ENCODE data around the gene MYO16. TPM values are rescaled to one million over a fixed set of nuclear protein-coding genes. Genes with fewer than 3 reads are reported as not detected.

MYO16 gene
- total RNA-seq, 4 donors from 2014 or later = 0.53 TPM; not detected in 3

DNA sequence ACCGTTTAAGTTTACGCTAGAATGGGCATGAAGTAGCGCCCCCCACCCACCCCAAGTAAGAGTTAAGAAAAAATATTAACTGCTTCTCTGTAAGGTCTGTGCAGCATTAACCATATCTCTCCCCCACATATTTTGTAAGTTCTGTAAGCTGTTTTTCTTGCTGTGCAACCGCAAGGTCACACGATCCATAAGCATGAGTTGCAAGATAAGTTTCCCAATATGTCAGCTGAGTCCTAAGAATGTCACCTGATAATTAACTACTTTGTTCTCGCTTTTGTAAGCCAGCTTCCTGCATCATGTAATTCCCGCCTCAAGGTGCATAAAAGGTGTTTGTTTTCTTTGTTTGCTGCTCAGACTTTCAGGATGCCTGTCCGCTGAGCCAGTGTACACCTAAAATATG lies 187.0 kb downstream of the MYO16 start:
- H3K27ac ChIP-seq = no peak overlapping the region
- H3K9me3 ChIP-seq = no peaks in the 10 kb centered on the region
- H3K4me3 ChIP-seq = no peak overlapping the region
- H3K36me3 ChIP-seq = no peaks in the 10 kb centered on the region
- no peak for DNase-seq
- no peaks in the 10 kb centered on the region for H3K4me1 ChIP-seq
- TF ChIP-seq, protein P1, sequence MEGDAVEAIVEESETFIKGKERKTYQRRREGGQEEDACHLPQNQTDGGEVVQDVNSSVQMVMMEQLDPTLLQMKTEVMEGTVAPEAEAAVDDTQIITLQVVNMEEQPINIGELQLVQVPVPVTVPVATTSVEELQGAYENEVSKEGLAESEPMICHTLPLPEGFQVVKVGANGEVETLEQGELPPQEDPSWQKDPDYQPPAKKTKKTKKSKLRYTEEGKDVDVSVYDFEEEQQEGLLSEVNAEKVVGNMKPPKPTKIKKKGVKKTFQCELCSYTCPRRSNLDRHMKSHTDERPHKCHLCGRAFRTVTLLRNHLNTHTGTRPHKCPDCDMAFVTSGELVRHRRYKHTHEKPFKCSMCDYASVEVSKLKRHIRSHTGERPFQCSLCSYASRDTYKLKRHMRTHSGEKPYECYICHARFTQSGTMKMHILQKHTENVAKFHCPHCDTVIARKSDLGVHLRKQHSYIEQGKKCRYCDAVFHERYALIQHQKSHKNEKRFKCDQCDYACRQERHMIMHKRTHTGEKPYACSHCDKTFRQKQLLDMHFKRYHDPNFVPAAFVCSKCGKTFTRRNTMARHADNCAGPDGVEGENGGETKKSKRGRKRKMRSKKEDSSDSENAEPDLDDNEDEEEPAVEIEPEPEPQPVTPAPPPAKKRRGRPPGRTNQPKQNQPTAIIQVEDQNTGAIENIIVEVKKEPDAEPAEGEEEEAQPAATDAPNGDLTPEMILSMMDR (IDR thresholded peaks at IDR 0.05) = no peak
- no peak for TF ChIP-seq POLR2A (IDR thresholded peaks at IDR 0.05)
- H3K27me3 ChIP-seq = no peaks in the 10 kb centered on the region

DNA sequence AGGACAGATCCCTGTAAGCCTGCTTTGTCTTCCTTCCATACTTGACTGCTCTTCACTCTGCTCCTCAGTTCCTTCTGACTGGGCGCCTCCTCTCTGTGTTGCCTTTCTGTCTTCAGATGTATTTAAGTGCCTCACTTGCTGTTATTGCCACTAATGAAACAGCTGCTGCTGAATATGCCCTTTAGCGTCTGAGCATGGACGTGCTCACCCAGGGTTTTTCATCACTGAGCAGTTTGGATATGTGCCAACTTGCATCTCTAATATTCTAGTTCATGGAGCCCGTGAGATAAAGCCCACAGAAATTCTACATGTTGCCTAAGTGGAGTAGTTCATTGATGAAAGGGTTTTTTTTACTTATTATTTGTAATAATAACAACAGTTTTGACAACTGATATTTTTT lies 198.2 kb downstream of the MYO16 start:
- H3K27ac ChIP-seq = no peak overlapping the region

DNA sequence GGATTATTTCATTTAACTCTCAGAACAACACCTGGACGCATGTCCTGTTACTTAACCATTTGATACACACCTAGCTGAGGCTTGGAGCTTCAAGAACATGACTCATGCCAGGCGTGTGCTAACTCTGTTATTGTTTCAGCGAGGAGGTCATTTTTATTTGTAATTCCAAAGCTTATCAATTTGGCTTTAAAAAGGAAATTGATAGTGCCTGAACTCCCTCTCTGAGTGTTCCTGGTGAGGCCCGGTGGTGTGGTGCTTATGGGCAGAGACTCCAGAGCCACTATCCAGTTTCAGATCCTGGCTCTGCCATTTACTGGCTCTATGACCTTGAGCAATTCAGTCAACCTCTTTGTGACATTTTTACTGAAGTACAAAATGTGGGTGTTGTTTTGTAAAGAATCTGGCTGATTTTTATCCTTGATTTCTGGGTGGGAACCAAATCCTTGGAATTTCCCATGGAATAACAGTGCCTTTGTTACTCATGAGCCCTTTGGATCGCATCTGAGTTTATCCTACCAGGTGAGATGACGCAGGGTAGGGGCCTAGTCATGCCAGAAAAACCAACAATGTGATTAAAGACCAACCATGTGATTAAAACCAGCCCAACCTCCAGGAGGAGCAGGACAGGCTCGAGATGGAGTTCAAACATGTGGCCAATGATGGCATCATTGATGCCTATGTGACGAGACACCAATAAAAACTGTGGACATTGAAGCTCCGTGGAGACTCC lies 198.8 kb downstream of the MYO16 start:
- Histone ChIP-seq H3K4me3 (no peak overlapping the region), H3K36me3 (no peaks in the 10 kb centered on the region), H3K27ac (no peak overlapping the region), H3K27me3 (no peaks in the 10 kb centered on the region), H3K4me1 (no peaks in the 10 kb centered on the region), H3K9me3 (no peaks in the 10 kb centered on the region)
- no peak for DNase-seq
- TF ChIP-seq POLR2A (IDR thresholded peaks at IDR 0.05) = no peak
- TF ChIP-seq, protein P1 (IDR thresholded peaks at IDR 0.05) = no peak

More for the DNA sequence above, 198.2 kb downstream of the MYO16 start:
- DNase-seq = no peak
- H3K4me1 ChIP-seq = no peaks in the 10 kb centered on the region
- H3K27me3 ChIP-seq = no peaks in the 10 kb centered on the region
- no peaks in the 10 kb centered on the region for H3K9me3 ChIP-seq
- H3K4me3 ChIP-seq = no peak overlapping the region
- no peak for TF ChIP-seq POLR2A (IDR thresholded peaks at IDR 0.05)
- TF ChIP-seq, protein P1 (IDR thresholded peaks at IDR 0.05) = no peak
- H3K36me3 ChIP-seq = no peaks in the 10 kb centered on the region

DNA sequence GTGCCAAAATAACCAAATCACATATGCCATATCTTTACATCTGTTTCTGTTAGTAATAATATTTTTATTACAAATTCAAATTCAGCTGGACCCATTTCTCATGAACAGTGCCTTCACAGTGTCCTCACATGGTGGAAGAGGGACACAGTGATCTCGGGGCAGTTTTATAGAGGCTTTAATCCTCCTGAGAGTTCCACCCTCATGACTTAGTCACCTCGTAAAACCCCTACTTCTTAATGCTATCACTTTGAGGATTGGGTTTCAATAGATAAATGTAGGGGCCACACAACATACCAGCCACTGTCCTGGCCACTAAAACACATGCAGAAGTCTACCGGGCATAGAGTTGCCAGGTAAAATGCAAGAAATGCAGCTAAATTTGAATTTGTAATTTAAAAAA lies 201.5 kb downstream of the MYO16 start:
- no peak overlapping the region for H3K27ac ChIP-seq
- no peak for TF ChIP-seq POLR2A (IDR thresholded peaks at IDR 0.05)
- TF ChIP-seq, protein P1 (IDR thresholded peaks at IDR 0.05) = no peak

DNA sequence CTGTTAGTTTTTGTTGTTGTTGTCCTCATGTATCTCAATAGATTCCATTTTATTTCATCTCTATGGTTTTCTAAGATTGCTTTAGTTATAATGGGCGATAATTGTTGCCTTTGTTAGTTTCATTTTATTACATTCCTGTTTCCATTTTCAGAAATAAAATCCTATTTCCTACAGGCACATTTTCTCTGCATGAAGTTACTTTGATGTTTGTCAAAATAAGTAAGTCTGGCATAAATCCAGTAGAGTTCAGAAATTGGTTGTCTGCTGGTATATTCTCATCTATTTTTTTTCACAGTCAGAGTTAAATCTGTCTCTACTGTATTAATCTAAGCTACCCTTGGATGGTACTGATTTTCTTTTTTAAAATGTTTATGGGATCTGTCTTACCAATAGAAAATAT lies 204.1 kb downstream of the MYO16 start:
- DNase-seq = no peak
- H3K27me3 ChIP-seq = no peaks in the 10 kb centered on the region
- no peaks in the 10 kb centered on the region for H3K4me1 ChIP-seq
- H3K36me3 ChIP-seq = no peaks in the 10 kb centered on the region
- no peaks in the 10 kb centered on the region for H3K9me3 ChIP-seq
- no peak overlapping the region for H3K27ac ChIP-seq
- H3K4me3 ChIP-seq = no peak overlapping the region
- TF ChIP-seq, protein P1 (IDR thresholded peaks at IDR 0.05) = no peak
- no peak for TF ChIP-seq POLR2A (IDR thresholded peaks at IDR 0.05)

More for the DNA sequence above, 201.5 kb downstream of the MYO16 start:
- no peaks in the 10 kb centered on the region for H3K27me3 ChIP-seq
- no peaks in the 10 kb centered on the region for H3K36me3 ChIP-seq
- no peaks in the 10 kb centered on the region for H3K9me3 ChIP-seq
- H3K4me1 ChIP-seq = no peaks in the 10 kb centered on the region
- no peak overlapping the region for H3K4me3 ChIP-seq
- no peak for DNase-seq
